Measurements from ENCODE around the gene COX5A.

COX5A gene

GRCh38 chr15:74937590-74938371 lies at the start of gene COX5A:
Gene COX5A, minus strand, starts transcription at chr15:74938073. Its CDS starts 59 bp downstream, at chr15:74938014.
- DNase-seq (ENCODE audit: low read depth): peak; percentile 97

DNA sequence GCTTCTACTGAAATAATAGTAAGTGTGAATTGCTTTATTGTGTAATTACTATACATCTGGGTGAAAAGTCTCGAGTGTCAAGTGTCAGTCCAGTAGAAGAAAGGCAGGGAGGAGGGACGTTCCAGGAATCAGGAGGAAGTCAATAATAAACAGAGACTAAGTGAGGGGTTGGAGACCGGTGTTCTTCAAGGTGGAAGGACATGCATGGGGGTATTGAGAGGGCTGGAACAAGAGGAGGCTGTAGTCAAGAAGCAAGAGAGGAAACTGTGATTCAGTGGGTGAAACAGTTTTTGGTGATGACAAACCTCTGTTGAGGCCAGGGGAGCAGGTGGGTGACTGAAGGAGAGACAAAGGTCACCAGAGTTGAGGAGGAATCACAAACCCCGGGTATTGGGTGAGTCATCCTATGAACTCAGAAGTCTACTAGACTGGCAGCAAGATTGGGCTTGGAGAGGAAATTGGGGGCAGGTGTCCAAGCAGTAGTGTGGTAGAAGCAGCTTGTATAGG lies 45.9 kb upstream of the COX5A start:
- no peak for DNase-seq (ENCODE audit: low read depth)

DNA sequence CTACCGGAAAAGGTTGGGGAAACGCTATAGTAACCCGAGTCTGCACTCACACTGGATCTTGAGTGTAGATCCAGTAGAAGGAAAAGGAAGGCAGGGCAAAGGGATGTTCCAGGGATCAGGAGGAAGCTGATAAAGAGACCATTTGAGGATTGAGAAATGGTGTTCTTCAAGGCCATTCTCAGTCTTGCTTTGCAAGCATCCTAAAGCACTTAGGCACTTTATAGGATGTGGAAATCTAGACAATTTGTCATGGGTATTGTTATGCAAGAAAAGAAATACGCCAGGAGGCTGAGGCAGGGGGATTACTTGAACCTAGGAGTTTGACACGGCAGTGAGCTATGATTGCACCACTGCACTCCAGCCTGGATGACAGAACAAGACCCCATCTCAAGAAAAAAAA lies 44.3 kb upstream of the COX5A start:
- no peak for DNase-seq (ENCODE audit: low read depth)

DNA sequence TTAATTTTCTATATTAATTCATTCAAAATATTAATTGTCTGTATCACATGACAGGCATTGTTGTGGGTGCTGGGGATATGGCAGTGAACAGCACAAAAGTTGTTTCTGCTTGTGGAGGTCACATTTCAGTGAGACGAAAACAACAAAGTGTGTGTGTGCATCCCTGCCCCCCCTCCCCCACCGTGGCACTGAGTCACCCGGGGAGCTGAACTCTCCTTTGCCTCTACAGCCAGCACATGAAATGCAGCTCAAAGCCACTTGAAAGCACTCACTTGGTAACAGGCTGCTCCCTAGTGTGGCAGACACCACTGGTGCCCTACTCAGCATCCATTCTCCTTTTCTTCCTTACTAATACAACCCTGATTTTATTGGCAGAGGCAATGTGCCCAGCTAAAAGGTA lies 40.6 kb upstream of the COX5A start:
- peak; percentile 31 for DNase-seq (ENCODE audit: low read depth)

GRCh38 chr15:74978077-74978476 lies 40.2 kb upstream of the COX5A start:
- DNase-seq (ENCODE audit: low read depth): no peak

GRCh38 chr15:74977599-74977998 lies 39.7 kb upstream of the COX5A start:
- no peak for DNase-seq (ENCODE audit: low read depth)

GRCh38 chr15:74976159-74976558 lies 38.3 kb upstream of the COX5A start:
- no peak for DNase-seq (ENCODE audit: low read depth)

DNA sequence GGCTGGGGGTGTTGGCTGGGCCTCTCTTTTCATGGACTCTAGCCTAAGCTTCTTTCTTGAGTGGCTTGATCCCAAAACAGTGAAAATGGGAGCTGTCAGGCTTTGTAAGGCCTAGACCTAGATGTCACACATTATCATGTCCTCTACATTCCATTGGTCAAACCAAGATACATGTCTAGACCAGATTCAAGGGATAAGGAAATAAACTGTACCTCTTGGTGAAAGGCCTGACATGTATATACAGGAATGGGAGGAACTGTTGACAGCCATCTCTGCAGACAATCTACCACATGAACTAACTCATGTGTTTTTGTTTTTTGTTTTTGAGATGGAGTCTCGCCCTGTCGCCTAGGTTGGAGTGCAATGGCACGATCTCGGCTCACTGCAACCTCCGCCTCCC lies 29.8 kb upstream of the COX5A start:
- no peak for DNase-seq (ENCODE audit: low read depth)

DNA sequence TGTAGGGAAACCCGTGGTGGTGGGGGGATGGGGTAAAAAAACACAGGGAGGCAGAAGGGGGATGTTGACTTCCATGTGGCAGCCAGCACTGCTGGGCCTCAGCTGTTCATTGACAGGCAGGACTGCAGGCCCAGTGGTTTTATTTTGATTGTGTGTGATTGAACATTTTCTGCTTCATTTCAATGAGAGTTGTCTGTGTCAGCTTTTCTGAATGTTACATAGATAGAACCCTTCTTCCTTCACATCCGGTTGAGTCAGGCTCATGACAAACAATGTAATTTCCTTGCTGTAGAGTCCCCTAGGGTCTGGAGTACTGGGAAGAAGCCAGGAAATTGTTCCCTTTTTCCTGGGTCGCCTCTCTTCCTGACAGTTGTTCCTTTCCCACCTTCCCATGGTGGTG lies 26.9 kb upstream of the COX5A start:
- DNase-seq (ENCODE audit: low read depth): peak; percentile 65

GRCh38 chr15:74963213-74963612 lies 25.3 kb upstream of the COX5A start:
- no peak for DNase-seq (ENCODE audit: low read depth)

DNA sequence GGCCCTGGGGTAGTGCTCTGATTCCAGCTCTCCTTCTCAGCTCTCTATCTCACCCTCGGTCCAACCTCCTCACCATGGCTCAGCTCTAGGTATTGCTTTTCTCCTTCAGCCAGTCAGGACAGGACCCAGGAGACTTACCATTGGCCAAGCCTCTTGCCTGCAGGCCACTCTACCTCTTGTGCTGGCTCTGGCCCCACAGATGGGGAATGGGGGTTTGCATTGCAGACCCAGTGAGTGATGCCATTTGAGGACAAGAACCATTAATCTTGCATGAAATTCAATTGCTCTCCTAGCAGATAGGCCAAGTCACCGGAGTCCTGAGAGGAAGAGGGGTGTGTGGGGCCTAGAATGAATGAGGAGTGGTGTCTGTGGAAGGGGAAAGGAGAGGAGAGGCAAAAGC lies 24.8 kb upstream of the COX5A start:
- no peak for DNase-seq (ENCODE audit: low read depth)

DNA sequence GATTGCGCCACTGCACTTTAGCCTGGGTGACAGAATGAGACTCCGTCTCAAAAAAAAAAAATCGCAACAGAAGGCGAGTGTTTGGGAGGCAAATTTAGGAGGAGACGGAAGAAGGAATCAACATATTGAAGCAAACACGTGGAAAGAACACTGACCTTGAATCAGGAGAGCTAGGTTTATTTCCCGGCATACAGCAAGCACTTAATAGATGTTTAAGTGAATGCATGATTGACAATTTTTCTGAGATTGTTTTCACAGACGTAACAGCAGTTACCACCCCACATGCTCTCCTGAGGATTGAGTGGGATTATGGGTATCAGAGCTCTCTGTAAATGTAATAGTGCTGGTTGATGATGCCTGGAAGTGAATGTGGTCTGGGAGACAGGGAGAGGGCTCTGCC lies 24.3 kb upstream of the COX5A start:
- no peak for DNase-seq (ENCODE audit: low read depth)

DNA sequence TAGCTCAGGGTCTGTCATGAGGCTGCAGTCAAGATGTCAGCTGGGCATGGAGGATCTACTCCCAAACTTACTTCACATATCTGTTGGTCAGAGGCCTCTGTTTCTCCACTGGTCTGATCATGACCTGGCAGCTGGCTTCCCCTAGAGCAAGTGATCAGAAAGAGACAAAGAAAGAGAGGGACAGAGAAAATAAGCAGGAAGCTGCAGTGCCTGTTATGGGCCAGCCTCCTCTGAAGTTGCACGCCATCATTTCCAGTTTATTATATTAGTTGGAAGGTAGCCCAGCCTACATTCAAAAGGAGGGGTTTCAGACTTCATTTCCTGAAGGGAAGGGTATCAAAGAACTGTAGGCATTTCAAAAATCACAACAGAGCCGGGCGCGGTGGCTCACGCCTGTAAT lies 23.7 kb upstream of the COX5A start:
- DNase-seq (ENCODE audit: low read depth): no peak

GRCh38 chr15:74960995-74961588 lies 23.2 kb upstream of the COX5A start:
- DNase-seq (ENCODE audit: low read depth): no peak

GRCh38 chr15:74960286-74960685 lies 22.4 kb upstream of the COX5A start:
- DNase-seq (ENCODE audit: low read depth): no peak

GRCh38 chr15:74959586-74959939 lies 21.7 kb upstream of the COX5A start:
- no peak for DNase-seq (ENCODE audit: low read depth)

- DNase-seq (ENCODE audit: low read depth): no peak
Observed at GRCh38 chr15:74958908-74959585, 21.2 kb upstream of the COX5A start.

GRCh38 chr15:74958320-74958907 lies 20.5 kb upstream of the COX5A start:
- DNase-seq (ENCODE audit: low read depth): peak; percentile 64

DNA sequence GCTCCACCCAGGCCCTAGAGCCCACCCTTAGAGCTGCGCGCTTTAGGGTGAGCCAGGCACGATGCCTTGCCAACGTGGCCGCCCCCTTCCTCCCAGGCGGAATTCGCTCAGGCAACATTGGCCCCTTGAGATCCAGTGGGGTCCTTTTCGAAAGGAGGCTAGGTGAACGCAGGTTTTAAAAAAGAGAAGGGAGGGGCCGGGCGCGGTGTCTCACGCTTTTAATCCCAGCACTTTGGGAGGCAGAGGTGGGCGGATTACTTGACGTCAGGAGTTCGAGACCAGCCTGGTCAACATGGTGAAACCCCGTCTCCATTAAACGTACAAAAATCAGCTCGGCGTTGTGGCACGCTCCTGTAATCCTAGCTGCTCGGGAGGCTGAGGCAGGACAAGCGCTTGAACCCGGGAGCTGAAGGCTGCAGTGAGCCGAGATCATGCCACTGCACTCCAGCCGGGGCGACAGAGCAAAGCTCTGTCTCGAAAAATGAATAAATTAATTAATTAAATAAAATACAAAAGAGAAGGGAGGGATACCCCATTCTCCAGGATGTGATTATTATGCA lies 19.7 kb upstream of the COX5A start:
- DNase-seq (ENCODE audit: low read depth): no peak

DNA sequence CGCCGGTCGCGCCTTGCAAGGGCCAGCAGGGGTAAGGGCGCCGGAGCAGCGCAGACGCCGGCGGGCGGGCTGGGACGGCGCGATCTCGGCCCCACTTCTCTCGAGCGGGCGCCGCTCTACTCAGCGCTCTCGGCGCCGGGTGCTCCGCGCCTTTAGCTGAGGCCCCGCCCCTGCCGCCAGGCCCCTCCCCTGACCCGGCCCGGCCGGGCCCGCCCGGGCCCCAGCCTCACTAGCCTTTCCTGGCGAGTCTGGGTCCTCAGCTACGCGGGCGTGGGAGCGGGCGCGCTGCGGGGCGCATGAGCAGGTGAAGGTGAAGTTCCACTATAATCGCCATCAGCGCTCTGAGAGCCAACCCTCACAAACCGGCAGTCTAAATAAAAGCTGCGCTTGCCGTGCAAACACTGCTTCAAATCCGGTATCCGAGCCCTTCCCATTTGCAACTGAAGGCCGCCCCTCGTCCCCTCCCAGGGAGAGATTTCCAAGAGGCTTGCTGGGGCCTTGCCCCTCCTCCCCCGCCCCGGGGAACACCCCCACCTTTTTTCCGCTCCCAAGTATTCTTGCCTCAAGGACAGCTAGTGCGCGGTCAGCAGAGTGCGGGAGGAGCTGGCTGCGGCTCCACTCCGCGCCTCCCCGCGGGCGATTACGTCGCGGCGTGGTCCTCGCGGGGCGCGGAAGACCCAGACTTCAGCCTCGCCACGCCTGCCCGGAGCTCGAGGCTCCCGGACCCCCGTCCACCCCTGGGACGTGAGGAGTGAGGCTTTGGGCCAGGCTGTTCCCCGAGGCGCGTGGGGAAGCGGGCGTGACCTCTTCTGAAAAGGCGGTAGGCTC lies 19.0 kb upstream of the COX5A start, which contains the start of gene RPP25:
Gene RPP25, minus strand, starts transcription at position 125 of the 828 bp plus-strand sequence. CDS start 189 bp downstream, outside the sequence.
- DNase-seq (ENCODE audit: low read depth): peak; percentile 74

Data from EH (cell line).